PC-9 (cell line): ENCODE results near the gene PRICKLE2.

Experiments
- CTCF ChIP-seq: fragments of 200-600 bp; sonication (generic); conservative IDR thresholded peaks from 2 replicates; pipeline ENCODE4 v1.6.1; 2017; ENCODE audit warnings: mixed run types, antibody characterized with exemption, mild to moderate bottlenecking, moderate library complexity
- EZH2 ChIP-seq: fragments of 200-600 bp; sonication (generic); IDR thresholded peaks from 2 replicates; pipeline ENCODE4 v1.8.0; 2017; ENCODE audit warnings: antibody characterized with exemption, low read depth

GRCh38 chr3:64083575-64083974 lies 141.7 kb downstream of the PRICKLE2 start:
- TF ChIP-seq CTCF (no peak), EZH2 (no peak)
